ENCODE results near the gene CELF4.

The CELF4 gene

GRCh38 chr18:37574113-37574512 lies 8.5 kb upstream of the CELF4 start:
- DNase-seq (ENCODE audit: low read depth, low spot score), result no peak

GRCh38 chr18:37572736-37573135 lies 7.1 kb upstream of the CELF4 start:
- no peak for DNase-seq (ENCODE audit: low read depth, low spot score)

- DNase-seq (ENCODE audit: low read depth, low spot score), result no peak
These were observed 5.7 kb upstream of the CELF4 start for GRCh38 chr18:37571266-37571665.

- no peak for DNase-seq (ENCODE audit: low read depth, low spot score)
These were observed 4.8 kb upstream of the CELF4 start for GRCh38 chr18:37570336-37570930.

GRCh38 chr18:37568671-37569070 lies 3.1 kb upstream of the CELF4 start:
- DNase-seq (ENCODE audit: low read depth, low spot score), result no peak

- no peak for DNase-seq (ENCODE audit: low read depth, low spot score)
These were observed 2.4 kb upstream of the CELF4 start for GRCh38 chr18:37567994-37568359.

- DNase-seq (ENCODE audit: low read depth, low spot score), result no peak
These were observed 1.7 kb upstream of the CELF4 start for GRCh38 chr18:37567061-37567993.

- DNase-seq (ENCODE audit: low read depth, low spot score), result no peak
These were observed 972 bp upstream of the CELF4 start for GRCh38 chr18:37566479-37567060.

- DNase-seq (ENCODE audit: low read depth, low spot score), result no peak
These were observed 430 bp upstream of the CELF4 start for GRCh38 chr18:37565977-37566478.

- peak; percentile 83 for DNase-seq (ENCODE audit: low read depth, low spot score)
These were observed 892 bp downstream of the CELF4 start for GRCh38 chr18:37564711-37565100.

- DNase-seq (ENCODE audit: low read depth, low spot score), result no peak
These were observed 1.6 kb downstream of the CELF4 start for GRCh38 chr18:37563931-37564392.

GRCh38 chr18:37561986-37562385 lies 3.6 kb downstream of the CELF4 start:
- DNase-seq (ENCODE audit: low read depth, low spot score), result no peak

- DNase-seq (ENCODE audit: low read depth, low spot score), result no peak
These were observed 5.6 kb downstream of the CELF4 start for GRCh38 chr18:37560003-37560402.

- no peak for DNase-seq (ENCODE audit: low read depth, low spot score)
These were observed 6.4 kb downstream of the CELF4 start for GRCh38 chr18:37559194-37559593.

GRCh38 chr18:37554399-37554787 lies 11.2 kb downstream of the CELF4 start:
- DNase-seq (ENCODE audit: low read depth, low spot score), result peak; percentile 86

GRCh38 chr18:37553633-37554398 lies 11.8 kb downstream of the CELF4 start:
- peak; percentile 73 for DNase-seq (ENCODE audit: low read depth, low spot score)

GRCh38 chr18:37552286-37552685 lies 13.3 kb downstream of the CELF4 start:
- DNase-seq (ENCODE audit: low read depth, low spot score), result no peak

GRCh38 chr18:37551846-37552245 lies 13.8 kb downstream of the CELF4 start:
- DNase-seq (ENCODE audit: low read depth, low spot score), result no peak

GRCh38 chr18:37551249-37551648 lies 14.3 kb downstream of the CELF4 start:
- DNase-seq (ENCODE audit: low read depth, low spot score), result no peak

GRCh38 chr18:37550118-37550875 lies 15.3 kb downstream of the CELF4 start:
- DNase-seq (ENCODE audit: low read depth, low spot score), result no peak

GRCh38 chr18:37548679-37549289 lies 16.8 kb downstream of the CELF4 start:
- DNase-seq (ENCODE audit: low read depth, low spot score), result no peak

All from ELF-1 (cell line).